ENCODE data around the gene SQOR.

SQOR gene

DNA sequence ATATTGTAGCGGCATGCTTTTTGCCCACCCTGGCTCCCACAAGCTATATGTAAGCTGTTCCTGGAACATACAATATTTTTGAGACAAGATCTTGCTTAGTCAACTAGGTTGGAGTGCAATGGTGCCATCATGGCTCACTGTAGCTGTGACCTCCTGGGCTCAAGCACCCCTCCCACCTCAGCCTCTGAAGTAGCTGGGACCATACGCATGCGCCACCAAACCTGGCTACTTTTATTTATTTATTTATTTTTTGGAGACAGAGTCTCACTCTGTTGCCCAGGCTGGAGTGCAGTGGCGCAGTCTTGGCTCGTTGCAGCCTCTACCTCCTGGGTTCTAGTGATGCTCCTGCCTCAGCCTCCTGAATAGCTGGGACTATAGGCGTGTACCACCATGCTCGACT is 6.7 kb upstream of the SQOR start:
- Histone ChIP-seq H3K27ac (ENCODE audit: low read depth, low read length) (no peak overlapping the region), H3K9me2 (replicated peaks; ENCODE audit: control insufficient read depth, low read length) (no peaks in the 10 kb centered on the region), H4K20me1 (ENCODE audit: control insufficient read depth, insufficient read depth, low read depth, low read length) (no peaks in the 10 kb centered on the region), H3K4me1 (ENCODE audit: control insufficient read depth, low read length) (peaks cover 5% of the 10 kb centered on the region), H3K4me3 (ENCODE audit: low read length) (no peak overlapping the region), H3K27me3 (ENCODE audit: control insufficient read depth, low read length) (no peaks in the 10 kb centered on the region), H3F3A (ENCODE audit: control insufficient read depth, insufficient read depth) (no peaks in the 10 kb centered on the region), H3K9me3 (ENCODE audit: control insufficient read depth, insufficient read depth, low read length) (no peaks in the 10 kb centered on the region), H3K4me2 (ENCODE audit: low read length) (no peak overlapping the region), H3K79me2 (ENCODE audit: control insufficient read depth, low read length) (no peaks in the 10 kb centered on the region), H3K36me3 (ENCODE audit: control insufficient read depth, low read length) (no peaks in the 10 kb centered on the region)
- no peak for TF ChIP-seq EZH2phosphoT487 (IDR thresholded peaks at IDR 0.05; ENCODE audit: borderline replicate concordance, low read length)
- TF ChIP-seq, protein P1, sequence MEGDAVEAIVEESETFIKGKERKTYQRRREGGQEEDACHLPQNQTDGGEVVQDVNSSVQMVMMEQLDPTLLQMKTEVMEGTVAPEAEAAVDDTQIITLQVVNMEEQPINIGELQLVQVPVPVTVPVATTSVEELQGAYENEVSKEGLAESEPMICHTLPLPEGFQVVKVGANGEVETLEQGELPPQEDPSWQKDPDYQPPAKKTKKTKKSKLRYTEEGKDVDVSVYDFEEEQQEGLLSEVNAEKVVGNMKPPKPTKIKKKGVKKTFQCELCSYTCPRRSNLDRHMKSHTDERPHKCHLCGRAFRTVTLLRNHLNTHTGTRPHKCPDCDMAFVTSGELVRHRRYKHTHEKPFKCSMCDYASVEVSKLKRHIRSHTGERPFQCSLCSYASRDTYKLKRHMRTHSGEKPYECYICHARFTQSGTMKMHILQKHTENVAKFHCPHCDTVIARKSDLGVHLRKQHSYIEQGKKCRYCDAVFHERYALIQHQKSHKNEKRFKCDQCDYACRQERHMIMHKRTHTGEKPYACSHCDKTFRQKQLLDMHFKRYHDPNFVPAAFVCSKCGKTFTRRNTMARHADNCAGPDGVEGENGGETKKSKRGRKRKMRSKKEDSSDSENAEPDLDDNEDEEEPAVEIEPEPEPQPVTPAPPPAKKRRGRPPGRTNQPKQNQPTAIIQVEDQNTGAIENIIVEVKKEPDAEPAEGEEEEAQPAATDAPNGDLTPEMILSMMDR (IDR thresholded peaks at IDR 0.05; ENCODE audit: low read depth, low read length, poor library complexity, severe bottlenecking): no peak

GRCh38 chr15:45630917-45631691 is 3.7 kb upstream of the SQOR start:
- Histone ChIP-seq H3K4me3 (ENCODE audit: low read length) (no peak overlapping the region), H4K20me1 (ENCODE audit: control insufficient read depth, insufficient read depth, low read depth, low read length) (no peaks in the 10 kb centered on the region), H3K79me2 (ENCODE audit: control insufficient read depth, low read length) (no peaks in the 10 kb centered on the region), H3F3A (ENCODE audit: control insufficient read depth, insufficient read depth) (no peaks in the 10 kb centered on the region), H3K27ac (ENCODE audit: low read depth, low read length) (no peak overlapping the region), H3K9me2 (replicated peaks; ENCODE audit: control insufficient read depth, low read length) (no peaks in the 10 kb centered on the region), H3K27me3 (ENCODE audit: control insufficient read depth, low read length) (peaks cover 10% of the 10 kb centered on the region), H3K9me3 (ENCODE audit: control insufficient read depth, insufficient read depth, low read length) (no peaks in the 10 kb centered on the region), H3K4me1 (ENCODE audit: control insufficient read depth, low read length) (peaks cover 20% of the 10 kb centered on the region), H3K4me2 (ENCODE audit: low read length) (no peak overlapping the region), H3K36me3 (ENCODE audit: control insufficient read depth, low read length) (no peaks in the 10 kb centered on the region)
- TF ChIP-seq, protein P1 (IDR thresholded peaks at IDR 0.05; ENCODE audit: low read depth, low read length, poor library complexity, severe bottlenecking): no peak
- no peak for TF ChIP-seq EZH2phosphoT487 (IDR thresholded peaks at IDR 0.05; ENCODE audit: borderline replicate concordance, low read length)

GRCh38 chr15:45631776-45632175 is 3.1 kb upstream of the SQOR start:
- H3K36me3 ChIP-seq (ENCODE audit: control insufficient read depth, low read length): no peaks in the 10 kb centered on the region
- H3K9me3 ChIP-seq (ENCODE audit: control insufficient read depth, insufficient read depth, low read length): no peaks in the 10 kb centered on the region
- H3K27ac ChIP-seq (ENCODE audit: low read depth, low read length): no peak overlapping the region
- H3K27me3 ChIP-seq (ENCODE audit: control insufficient read depth, low read length): peaks cover 10% of the 10 kb centered on the region
- no peak overlapping the region for H3K4me2 ChIP-seq (ENCODE audit: low read length)
- no peak overlapping the region for H3K4me3 ChIP-seq (ENCODE audit: low read length)
- no peaks in the 10 kb centered on the region for H3K9me2 ChIP-seq (replicated peaks; ENCODE audit: control insufficient read depth, low read length)
- TF ChIP-seq, protein P1 (IDR thresholded peaks at IDR 0.05; ENCODE audit: low read depth, low read length, poor library complexity, severe bottlenecking): no peak
- TF ChIP-seq EZH2phosphoT487 (IDR thresholded peaks at IDR 0.05; ENCODE audit: borderline replicate concordance, low read length): no peak
- H3F3A ChIP-seq (ENCODE audit: control insufficient read depth, insufficient read depth): no peaks in the 10 kb centered on the region
- no peaks in the 10 kb centered on the region for H4K20me1 ChIP-seq (ENCODE audit: control insufficient read depth, insufficient read depth, low read depth, low read length)
- H3K79me2 ChIP-seq (ENCODE audit: control insufficient read depth, low read length): no peaks in the 10 kb centered on the region
- H3K4me1 ChIP-seq (ENCODE audit: control insufficient read depth, low read length): peaks cover 20% of the 10 kb centered on the region
